ENCODE measurements around the gene REV3L. TPM values are rescaled to one million over a fixed set of nuclear protein-coding genes. Genes with fewer than 3 reads are reported as not detected.

REV3L gene
- total RNA-seq, 1 donor from 2014 or later, result 19.7 TPM

DNA sequence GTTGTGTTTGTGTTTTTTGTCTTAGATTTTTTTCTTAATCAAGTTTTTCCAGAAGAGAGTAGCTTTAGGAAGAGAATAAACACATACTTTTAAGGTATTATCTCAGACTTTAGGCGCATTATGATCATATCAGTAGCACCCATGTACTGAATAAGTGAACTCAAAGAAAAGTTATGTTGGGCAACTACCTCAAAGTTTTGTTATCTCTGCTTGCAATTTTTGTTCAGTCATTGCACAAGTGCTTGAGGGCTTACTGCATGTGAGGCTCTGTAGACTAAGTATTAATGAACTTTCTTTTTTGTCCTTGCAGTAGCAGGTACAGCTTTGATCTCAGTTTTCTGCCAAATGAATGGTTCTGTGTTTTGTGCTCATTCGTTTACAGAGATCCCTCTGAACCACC, 206.7 kb downstream of the REV3L start:
- DNase-seq (ENCODE audit: low spot score), result no peak
- H3K4me3 Mint-ChIP-seq (ENCODE audit: unreplicated experiment), result no peak overlapping the region
- TF ChIP-seq, protein P1, sequence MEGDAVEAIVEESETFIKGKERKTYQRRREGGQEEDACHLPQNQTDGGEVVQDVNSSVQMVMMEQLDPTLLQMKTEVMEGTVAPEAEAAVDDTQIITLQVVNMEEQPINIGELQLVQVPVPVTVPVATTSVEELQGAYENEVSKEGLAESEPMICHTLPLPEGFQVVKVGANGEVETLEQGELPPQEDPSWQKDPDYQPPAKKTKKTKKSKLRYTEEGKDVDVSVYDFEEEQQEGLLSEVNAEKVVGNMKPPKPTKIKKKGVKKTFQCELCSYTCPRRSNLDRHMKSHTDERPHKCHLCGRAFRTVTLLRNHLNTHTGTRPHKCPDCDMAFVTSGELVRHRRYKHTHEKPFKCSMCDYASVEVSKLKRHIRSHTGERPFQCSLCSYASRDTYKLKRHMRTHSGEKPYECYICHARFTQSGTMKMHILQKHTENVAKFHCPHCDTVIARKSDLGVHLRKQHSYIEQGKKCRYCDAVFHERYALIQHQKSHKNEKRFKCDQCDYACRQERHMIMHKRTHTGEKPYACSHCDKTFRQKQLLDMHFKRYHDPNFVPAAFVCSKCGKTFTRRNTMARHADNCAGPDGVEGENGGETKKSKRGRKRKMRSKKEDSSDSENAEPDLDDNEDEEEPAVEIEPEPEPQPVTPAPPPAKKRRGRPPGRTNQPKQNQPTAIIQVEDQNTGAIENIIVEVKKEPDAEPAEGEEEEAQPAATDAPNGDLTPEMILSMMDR (IDR thresholded peaks at IDR 0.05; ENCODE audit: unreplicated experiment), result no peak
- no peaks in the 10 kb centered on the region for H3K4me1 Mint-ChIP-seq (ENCODE audit: unreplicated experiment)
- H3K27ac Mint-ChIP-seq (ENCODE audit: unreplicated experiment), result no peak overlapping the region
- H3K27me3 Mint-ChIP-seq (ENCODE audit: unreplicated experiment), result peaks cover 1% of the 10 kb centered on the region
- H3K9me3 Mint-ChIP-seq (ENCODE audit: unreplicated experiment), result no peaks in the 10 kb centered on the region
- H3K36me3 Mint-ChIP-seq (ENCODE audit: low read depth, unreplicated experiment), result peaks cover 40% of the 10 kb centered on the region

DNA sequence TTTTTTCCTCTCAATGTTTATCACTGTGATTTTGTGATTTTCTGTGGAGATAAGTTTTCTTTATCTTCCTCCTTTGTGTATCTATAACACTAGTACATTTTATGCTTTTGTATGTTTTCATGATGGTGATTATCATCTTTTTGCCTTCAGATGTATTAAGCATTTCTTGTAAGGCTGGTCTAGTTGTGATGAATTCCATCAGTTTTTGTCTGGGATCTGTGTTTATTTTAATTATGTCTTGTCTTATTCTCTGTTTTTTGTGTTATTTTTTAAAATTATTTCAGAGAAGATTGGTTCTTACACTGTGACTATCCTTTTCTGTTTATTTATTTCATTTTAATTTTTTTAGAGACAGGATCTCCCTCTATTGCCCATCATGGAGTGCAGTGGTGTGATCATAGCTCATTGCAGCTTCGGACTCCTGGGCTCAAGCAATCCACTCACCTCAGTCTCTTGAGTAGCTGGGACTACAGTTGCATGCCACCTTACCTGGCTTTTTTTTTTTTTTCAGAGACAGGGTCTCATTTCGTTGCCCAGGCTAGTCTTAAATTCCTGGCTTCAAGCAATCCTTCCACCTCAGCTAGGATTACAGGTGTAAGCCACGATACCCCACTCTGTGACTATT, 208.3 kb downstream of the REV3L start:
- no peaks in the 10 kb centered on the region for H3K4me1 Mint-ChIP-seq (ENCODE audit: unreplicated experiment)
- DNase-seq (ENCODE audit: low spot score), result no peak
- peaks cover 1% of the 10 kb centered on the region for H3K27me3 Mint-ChIP-seq (ENCODE audit: unreplicated experiment)
- no peak overlapping the region for H3K27ac Mint-ChIP-seq (ENCODE audit: unreplicated experiment)
- TF ChIP-seq, protein P1 (IDR thresholded peaks at IDR 0.05; ENCODE audit: unreplicated experiment), result no peak
- H3K36me3 Mint-ChIP-seq (ENCODE audit: low read depth, unreplicated experiment), result peaks cover 31% of the 10 kb centered on the region
- no peak overlapping the region for H3K4me3 Mint-ChIP-seq (ENCODE audit: unreplicated experiment)
- H3K9me3 Mint-ChIP-seq (ENCODE audit: unreplicated experiment), result no peaks in the 10 kb centered on the region

DNA sequence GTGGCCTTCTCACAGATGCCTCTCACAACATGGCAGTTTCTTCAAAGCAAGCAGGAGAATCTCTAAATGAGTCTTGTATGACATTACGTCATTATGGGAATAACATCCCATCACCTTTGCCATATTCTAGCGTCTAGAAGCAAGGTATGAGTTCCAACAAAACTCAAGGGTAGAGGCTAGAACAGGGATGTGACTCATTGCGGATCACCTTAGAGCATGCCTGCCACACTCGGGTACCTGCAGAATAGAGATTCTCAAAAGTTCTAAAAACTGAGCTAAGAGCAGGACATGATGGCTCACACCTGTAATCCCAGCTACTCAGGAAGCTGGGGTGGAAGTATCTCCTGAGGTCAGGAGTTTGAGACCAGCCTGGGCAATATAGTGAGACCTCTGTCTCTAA, 212.9 kb downstream of the REV3L start:
- no peak overlapping the region for H3K27ac Mint-ChIP-seq (ENCODE audit: unreplicated experiment)
- DNase-seq (ENCODE audit: low spot score), result no peak
- no peaks in the 10 kb centered on the region for H3K9me3 Mint-ChIP-seq (ENCODE audit: unreplicated experiment)
- H3K27me3 Mint-ChIP-seq (ENCODE audit: unreplicated experiment), result peaks cover 1% of the 10 kb centered on the region
- TF ChIP-seq, protein P1 (IDR thresholded peaks at IDR 0.05; ENCODE audit: unreplicated experiment), result no peak
- H3K4me3 Mint-ChIP-seq (ENCODE audit: unreplicated experiment), result no peak overlapping the region
- H3K36me3 Mint-ChIP-seq (ENCODE audit: low read depth, unreplicated experiment), result peaks cover 38% of the 10 kb centered on the region
- H3K4me1 Mint-ChIP-seq (ENCODE audit: unreplicated experiment), result no peaks in the 10 kb centered on the region

DNA sequence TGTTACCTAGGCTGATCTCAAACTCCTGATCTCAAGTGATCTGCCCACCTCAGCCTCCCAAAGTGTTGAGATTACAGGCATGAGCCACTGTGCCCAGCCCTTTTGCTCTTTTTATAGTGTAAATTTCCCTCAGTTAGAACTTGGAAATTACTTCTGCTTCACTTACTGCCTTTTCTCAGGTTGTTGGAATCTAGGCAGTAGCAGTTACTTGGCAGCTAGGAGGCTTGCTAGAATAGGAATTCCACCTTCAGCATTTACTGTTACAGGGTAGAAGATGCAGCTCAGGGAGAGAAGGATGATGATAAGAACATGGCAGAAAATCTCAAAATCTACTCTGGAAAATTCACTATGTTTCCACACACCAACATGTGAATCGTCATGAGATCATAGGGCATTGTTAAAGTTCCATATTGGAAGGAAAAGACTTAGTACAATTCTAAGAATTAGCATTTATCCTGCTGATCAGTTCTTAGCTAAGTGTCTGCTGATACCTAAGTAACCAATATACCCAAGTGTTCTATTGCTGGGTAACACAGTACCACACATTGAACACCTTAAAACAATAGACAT, 213.5 kb downstream of the REV3L start:
- TF ChIP-seq, protein P1 (IDR thresholded peaks at IDR 0.05; ENCODE audit: unreplicated experiment), result no peak
- no peaks in the 10 kb centered on the region for H3K9me3 Mint-ChIP-seq (ENCODE audit: unreplicated experiment)
- peaks cover 1% of the 10 kb centered on the region for H3K27me3 Mint-ChIP-seq (ENCODE audit: unreplicated experiment)

DNA sequence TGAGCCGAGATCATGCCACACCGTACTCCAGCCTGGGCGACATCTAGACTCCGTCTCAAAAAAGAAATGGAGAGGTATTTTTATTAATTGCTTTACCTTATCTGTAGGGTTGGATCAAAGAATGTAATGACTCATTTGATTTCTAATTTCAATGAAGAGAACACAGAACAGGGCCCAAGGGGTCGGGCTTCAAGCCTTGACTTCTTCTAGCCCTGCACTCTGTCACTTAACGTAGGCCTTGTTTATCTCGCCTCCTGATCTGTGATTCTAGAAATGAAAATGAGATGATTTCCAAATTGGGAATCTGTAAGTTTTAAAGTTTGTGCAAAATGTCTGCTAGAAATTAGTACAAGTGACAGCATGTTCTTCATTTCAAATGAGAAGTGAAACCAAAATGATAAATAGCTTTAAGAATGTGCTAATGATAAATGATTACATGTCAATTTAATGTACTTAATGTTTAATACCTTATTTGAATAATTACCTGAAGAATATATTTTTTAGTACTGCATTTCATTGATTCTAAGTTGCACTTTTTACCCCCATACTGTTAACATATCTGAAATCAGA, 215.2 kb downstream of the REV3L start:
- no peak overlapping the region for H3K27ac Mint-ChIP-seq (ENCODE audit: unreplicated experiment)
- no peak overlapping the region for H3K4me3 Mint-ChIP-seq (ENCODE audit: unreplicated experiment)
- H3K9me3 Mint-ChIP-seq (ENCODE audit: unreplicated experiment), result no peaks in the 10 kb centered on the region
- no peaks in the 10 kb centered on the region for H3K4me1 Mint-ChIP-seq (ENCODE audit: unreplicated experiment)
- H3K36me3 Mint-ChIP-seq (ENCODE audit: low read depth, unreplicated experiment), result peaks cover 18% of the 10 kb centered on the region
- TF ChIP-seq, protein P1 (IDR thresholded peaks at IDR 0.05; ENCODE audit: unreplicated experiment), result no peak
- H3K27me3 Mint-ChIP-seq (ENCODE audit: unreplicated experiment), result no peaks in the 10 kb centered on the region
- no peak for DNase-seq (ENCODE audit: low spot score)

More for the DNA sequence above, 213.5 kb downstream of the REV3L start:
- Mint-ChIP-seq H3K27ac (ENCODE audit: unreplicated experiment) (no peak overlapping the region), H3K36me3 (ENCODE audit: low read depth, unreplicated experiment) (peaks cover 34% of the 10 kb centered on the region), H3K4me3 (ENCODE audit: unreplicated experiment) (no peak overlapping the region), H3K4me1 (ENCODE audit: unreplicated experiment) (no peaks in the 10 kb centered on the region)
- no peak for DNase-seq (ENCODE audit: low spot score)

Data from endothelial cell (in vitro differentiated cells).